ENCODE results near the gene PARD6B. TPM values are rescaled to one million over a fixed set of nuclear protein-coding genes. Genes with fewer than 3 reads are reported as not detected.

The PARD6B gene, protein sequence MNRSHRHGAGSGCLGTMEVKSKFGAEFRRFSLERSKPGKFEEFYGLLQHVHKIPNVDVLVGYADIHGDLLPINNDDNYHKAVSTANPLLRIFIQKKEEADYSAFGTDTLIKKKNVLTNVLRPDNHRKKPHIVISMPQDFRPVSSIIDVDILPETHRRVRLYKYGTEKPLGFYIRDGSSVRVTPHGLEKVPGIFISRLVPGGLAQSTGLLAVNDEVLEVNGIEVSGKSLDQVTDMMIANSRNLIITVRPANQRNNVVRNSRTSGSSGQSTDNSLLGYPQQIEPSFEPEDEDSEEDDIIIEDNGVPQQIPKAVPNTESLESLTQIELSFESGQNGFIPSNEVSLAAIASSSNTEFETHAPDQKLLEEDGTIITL
- total RNA-seq = 0.11 and 0.26 TPM in 2 replicates

DNA sequence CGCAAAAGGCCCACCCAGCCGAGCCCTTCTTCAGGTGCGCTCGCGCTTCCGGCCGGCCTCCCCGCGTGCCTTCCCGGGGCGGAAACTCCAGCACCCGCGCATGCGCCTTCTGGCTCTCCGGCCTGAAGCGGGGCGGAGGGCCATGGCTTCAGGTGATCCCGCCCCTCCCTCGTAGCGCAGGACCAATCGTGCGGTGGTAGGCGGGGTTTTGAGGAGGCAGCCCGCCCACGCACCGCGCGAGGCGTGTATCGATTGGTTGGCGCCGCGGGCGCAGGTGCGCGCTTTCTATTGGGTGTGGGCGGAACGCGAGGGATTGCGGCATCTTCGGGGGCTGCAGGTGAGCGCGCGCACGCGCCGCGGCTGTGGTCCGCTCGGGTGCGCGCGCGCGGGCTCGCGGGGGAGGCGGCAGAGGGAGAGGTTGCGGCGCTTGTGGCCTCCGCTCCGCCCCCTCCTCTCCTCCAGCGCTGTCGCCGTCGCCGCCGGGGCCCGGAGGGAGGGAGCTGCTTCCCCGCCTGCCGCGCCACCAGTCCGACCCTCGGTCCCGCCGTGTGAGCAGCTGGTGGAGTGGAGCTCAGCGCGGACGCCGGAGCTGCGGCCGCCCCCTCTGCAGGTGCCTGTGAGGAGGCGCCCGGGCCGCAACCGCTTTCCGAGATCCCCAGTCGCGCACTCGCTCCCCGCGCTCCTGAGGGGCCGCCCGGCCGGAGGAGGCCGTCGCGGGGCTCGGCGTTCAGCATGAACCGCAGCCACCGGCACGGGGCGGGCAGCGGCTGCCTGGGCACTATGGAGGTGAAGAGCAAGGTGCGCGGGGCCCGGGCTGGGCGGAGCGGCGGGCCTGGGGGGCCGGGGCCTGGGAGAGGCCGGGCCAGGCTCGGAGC is at the start of gene PARD6B:
Gene PARD6B, plus strand, starts transcription at position 526 of the 875 bp plus-strand sequence. Its CDS starts 207 bp downstream, at position 733.

GRCh38 chr20:50690650-50691572 is 40.5 kb upstream of the PARD6B start, which contains the start of gene RIPOR3:
Gene RIPOR3, minus strand, starts transcription at chr20:50691542. Its CDS starts 414 bp downstream, at chr20:50691128.

GRCh38 chr20:50794846-50795634 is 63.7 kb downstream of the PARD6B start, which contains the start of gene BCAS4:
Gene BCAS4, plus strand, starts transcription at chr20:50795061. Its CDS starts 23 bp downstream, at chr20:50795084.

Other genes with a start within 250 kb of the PARD6B start
- gene PTPN1, start 221.2 kb upstream of the PARD6B start, total RNA-seq = 22.3 and 27.7 TPM in 2 replicates
- gene RIPOR3, start 40.0 kb upstream of the PARD6B start, total RNA-seq = not detected in 2 replicates
- gene BCAS4, start 63.5 kb downstream of the PARD6B start, total RNA-seq = 0.52 and 0.54 TPM in 2 replicates
- 29.3 and 43.9 TPM in 2 replicates for gene ADNP, start 199.9 kb downstream of the PARD6B start, total RNA-seq
- 48.4 and 54.9 TPM in 2 replicates for gene DPM1, start 227.0 kb downstream of the PARD6B start, total RNA-seq
- gene MOCS3, start 227.2 kb downstream of the PARD6B start, total RNA-seq = 8.4 and 9.5 TPM in 2 replicates